PFSK-1 (cell line): ENCODE measurements around the gene SPRYD7.

Experiments used
- POLR2AphosphoS5 ChIP-seq: IDR thresholded peaks from 2 replicates; pipeline ENCODE4 v1.6.1; 2012; ENCODE audit warnings: low read depth, mild to moderate bottlenecking, control low read depth, low read length, moderate library complexity
- TF ChIP-seq, protein P1 (sequence below), 2 experiments: IDR thresholded peaks; 2 replicates each; pipeline versions ENCODE4 v1.6.1 to v1.8.0; 2011 to 2012; ENCODE audit warnings: low read depth in 2 of 2, low read length in 2 of 2, control low read depth in 1 of 2, inconsistent platforms in 1 of 2, mild to moderate bottlenecking in 1 of 2, moderate library complexity in 1 of 2; ENCODE audit not compliant: insufficient read depth in 1 of 2

GRCh38 chr13:49914947-49915346 is 21.2 kb downstream of the SPRYD7 start:
- TF ChIP-seq, protein P1, sequence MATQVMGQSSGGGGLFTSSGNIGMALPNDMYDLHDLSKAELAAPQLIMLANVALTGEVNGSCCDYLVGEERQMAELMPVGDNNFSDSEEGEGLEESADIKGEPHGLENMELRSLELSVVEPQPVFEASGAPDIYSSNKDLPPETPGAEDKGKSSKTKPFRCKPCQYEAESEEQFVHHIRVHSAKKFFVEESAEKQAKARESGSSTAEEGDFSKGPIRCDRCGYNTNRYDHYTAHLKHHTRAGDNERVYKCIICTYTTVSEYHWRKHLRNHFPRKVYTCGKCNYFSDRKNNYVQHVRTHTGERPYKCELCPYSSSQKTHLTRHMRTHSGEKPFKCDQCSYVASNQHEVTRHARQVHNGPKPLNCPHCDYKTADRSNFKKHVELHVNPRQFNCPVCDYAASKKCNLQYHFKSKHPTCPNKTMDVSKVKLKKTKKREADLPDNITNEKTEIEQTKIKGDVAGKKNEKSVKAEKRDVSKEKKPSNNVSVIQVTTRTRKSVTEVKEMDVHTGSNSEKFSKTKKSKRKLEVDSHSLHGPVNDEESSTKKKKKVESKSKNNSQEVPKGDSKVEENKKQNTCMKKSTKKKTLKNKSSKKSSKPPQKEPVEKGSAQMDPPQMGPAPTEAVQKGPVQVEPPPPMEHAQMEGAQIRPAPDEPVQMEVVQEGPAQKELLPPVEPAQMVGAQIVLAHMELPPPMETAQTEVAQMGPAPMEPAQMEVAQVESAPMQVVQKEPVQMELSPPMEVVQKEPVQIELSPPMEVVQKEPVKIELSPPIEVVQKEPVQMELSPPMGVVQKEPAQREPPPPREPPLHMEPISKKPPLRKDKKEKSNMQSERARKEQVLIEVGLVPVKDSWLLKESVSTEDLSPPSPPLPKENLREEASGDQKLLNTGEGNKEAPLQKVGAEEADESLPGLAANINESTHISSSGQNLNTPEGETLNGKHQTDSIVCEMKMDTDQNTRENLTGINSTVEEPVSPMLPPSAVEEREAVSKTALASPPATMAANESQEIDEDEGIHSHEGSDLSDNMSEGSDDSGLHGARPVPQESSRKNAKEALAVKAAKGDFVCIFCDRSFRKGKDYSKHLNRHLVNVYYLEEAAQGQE (IDR thresholded peaks at IDR 0.05; ENCODE audit: insufficient read depth in 1 of 2, low read depth in 2 of 2, low read length in 2 of 2) = no peak
- no peak for TF ChIP-seq POLR2AphosphoS5
